CD4-positive, alpha-beta T cell treated with Interleukin-15 for 1 hour (primary cell): Measurements from ENCODE around the gene FRG2B.
"Not testable (repeated sequence)": the region's sequence is repeated elsewhere in the genome, so short reads cannot be mapped to it uniquely, and the experiment has no call there.

Experiments used
- DNase-seq: peaks from one replicate; pipeline ENCODE4 v3.0.0-alpha.2; 2020

FRG2B gene

DNA sequence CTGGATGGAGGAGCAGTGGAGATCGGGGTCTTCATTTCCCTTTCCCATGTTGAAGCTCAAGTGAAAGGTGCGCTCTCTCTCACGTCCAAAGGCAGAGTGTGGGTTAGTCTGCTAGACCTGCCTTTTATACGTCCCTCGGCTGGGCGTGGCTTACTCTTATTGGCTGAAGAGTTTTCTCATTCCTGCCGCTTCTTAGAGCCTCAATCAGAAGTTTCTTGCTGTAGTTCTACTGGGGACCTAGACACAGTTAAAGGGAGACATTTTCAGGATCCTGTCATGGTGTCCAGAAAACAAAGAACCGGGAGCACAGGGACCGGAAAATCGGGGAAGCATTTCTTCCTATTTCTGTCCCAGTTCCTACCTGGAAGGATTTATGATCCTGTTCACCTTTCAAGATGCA is at the start of gene FRG2B:
Gene FRG2B (minus strand): TSS at position 101 of the 400 bp plus-strand sequence. CDS start 53 bp downstream, at position 48.
- not testable (repeated sequence) for DNase-seq

DNA sequence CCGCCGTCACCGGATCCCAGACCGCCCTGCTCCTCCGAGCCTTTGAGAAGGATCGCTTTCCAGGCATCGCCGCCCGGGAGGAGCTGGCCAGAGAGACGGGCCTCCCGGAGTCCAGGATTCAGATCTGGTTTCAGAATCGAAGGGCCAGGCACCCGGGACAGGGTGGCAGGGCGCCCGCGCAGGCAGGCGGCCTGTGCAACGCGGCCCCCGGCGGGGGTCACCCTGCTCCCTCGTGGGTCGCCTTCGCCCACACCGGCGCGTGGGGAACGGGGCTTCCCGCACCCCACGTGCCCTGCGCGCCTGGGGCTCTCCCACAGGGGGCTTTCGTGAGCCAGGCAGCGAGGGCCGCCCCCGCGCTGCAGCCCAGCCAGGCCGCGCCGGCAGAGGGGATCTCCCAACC is 40.9 kb upstream of the FRG2B start:
- not testable (repeated sequence) for DNase-seq

DNA sequence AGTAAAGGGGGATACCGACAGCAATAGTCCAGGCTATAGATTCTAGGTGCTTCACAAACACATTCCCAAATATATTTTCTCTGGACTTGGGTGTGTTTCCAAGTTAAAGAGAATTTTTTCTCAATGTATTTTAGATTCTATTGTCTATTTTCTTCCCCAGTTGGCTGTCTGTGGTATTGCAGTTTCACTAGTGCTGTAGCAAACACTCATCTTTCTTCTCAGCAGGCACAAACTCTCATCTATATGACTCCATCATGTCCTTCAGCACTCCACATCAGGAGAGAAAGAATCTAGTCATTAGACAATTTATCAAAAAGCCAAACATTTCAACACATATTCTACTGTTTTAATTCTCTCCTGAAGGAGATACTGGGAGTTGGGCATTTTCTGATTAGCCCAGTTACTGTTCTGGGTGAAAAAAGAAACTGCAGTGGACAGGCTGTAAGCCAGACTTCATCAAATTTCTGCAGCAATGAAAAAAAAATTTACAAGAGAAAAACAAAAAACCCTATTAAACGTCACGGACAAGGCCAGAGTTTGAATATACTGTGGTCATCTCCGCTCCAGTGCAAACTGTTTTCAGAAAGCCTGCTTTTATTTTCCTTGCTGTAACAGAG is 37.1 kb upstream of the FRG2B start:
- DNase-seq, result not testable (repeated sequence)

DNA sequence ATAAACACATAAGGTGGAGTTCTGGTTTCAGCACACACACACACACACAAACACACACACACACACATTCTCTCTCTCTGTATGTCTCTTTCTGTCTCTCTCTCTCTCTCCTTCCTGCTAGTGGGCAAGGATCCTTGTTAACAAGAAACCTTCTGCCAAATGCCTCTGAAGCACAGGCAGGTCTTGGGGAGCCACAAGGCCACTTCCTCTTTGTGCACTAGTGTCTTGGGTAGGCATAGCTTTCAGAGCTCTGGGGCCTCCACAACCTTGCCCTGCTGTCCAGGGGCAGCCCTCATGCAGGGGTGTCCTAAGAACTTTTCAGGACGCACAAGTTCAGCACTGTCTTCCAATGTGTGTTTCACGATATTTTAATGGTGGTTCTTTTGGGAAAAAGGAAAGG is 34.5 kb upstream of the FRG2B start:
- DNase-seq, result not testable (repeated sequence)

DNA sequence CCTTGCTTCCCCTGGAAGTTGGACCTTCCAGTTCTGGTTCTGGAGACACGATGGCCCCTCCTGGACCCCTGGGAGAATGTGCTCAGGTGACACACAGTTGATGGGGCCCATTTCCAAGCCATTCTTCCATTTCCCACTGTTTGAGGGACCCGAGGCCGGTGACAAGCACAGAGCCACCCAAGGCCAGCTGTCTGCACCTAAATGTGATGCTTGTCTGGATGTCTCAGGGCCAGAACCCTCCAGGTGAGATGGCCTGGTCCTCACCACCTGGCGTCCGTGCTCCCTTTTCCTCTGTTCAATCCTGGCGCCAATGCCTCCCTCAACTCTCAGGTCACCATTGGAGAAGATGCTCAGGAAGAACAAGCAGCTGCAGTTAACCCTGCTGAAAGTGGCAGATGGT is 33.9 kb upstream of the FRG2B start:
- DNase-seq, result not testable (repeated sequence)

GRCh38 chr10:133657276-133657675 is 30.7 kb upstream of the FRG2B start:
- DNase-seq, result not testable (repeated sequence)

GRCh38 chr10:133648872-133649455 is 22.4 kb upstream of the FRG2B start:
- DNase-seq, result not testable (repeated sequence)

- DNase-seq, result not testable (repeated sequence)
Measured at GRCh38 chr10:133647075-133647748, 20.6 kb upstream of the FRG2B start.

DNA sequence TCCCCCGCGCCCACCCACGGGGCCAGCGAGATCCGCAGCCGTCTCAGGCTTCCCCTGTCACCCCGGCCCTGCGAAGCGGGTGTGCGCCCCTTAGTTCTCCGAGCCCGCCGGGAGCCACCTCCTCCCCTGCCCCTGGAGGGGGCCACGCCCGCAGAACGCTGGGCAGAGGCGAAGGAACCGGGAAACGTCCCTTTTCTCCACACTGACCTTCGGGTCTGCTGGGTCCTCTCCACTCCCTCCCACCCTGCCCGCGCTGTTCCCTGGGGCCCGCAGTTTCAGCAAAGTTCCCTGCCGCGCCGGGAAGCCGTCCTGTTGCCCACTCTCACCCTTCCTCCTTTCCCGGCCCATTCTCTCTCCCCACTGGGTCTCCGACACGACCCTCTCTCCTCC is 11.2 kb upstream of the FRG2B start:
- DNase-seq, result not testable (repeated sequence)

- not testable (repeated sequence) for DNase-seq
Measured at GRCh38 chr10:133637202-133637845, 10.7 kb upstream of the FRG2B start.

- DNase-seq, result not testable (repeated sequence)
Measured at GRCh38 chr10:133630723-133631249, 4.2 kb upstream of the FRG2B start.

DNA sequence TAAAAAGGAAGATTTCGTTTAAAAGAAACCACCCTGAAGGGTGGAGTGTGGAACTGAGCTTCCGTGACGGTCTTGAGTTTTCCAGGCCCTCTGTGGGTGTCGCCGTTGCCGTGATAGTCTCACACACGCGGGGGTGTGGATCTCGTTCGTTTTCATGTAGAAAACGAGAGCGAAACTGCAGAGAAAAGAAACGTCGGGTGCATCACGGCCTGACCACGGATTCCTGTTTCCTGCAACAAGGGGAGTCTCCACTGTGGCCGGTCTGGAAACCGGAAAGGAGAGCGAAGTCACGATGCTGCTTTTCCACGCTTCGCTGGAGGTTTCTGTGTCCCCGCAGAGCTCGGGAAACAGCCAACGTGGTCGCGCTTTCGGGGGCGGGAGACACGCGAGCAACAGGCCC is 4.1 kb downstream of the FRG2B start:
- DNase-seq, result not testable (repeated sequence)

DNA sequence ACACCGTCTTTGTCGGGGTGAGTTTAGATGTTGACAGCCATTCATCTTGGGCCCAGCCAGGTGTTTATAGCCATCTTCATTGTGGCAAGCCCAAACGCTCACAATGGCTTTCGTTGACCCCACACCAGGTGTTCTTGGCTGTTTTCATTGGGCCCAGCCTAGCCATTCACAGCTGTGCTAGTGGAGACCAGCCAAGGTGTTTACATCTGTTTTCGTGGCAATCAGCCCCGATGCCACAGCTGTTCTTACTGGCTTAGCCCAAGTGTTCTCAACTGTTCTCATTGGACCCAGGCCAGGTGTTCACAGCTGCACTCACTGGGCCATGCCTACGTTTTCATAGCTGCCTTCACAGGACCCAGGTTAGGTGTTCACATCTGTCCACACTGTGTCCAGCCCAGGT is 7.7 kb downstream of the FRG2B start:
- no peak for DNase-seq

GRCh38 chr10:133617196-133617595 is 9.4 kb downstream of the FRG2B start:
- DNase-seq, result no peak

- DNase-seq, result no peak
Measured at GRCh38 chr10:133616371-133617130, 10.0 kb downstream of the FRG2B start.

DNA sequence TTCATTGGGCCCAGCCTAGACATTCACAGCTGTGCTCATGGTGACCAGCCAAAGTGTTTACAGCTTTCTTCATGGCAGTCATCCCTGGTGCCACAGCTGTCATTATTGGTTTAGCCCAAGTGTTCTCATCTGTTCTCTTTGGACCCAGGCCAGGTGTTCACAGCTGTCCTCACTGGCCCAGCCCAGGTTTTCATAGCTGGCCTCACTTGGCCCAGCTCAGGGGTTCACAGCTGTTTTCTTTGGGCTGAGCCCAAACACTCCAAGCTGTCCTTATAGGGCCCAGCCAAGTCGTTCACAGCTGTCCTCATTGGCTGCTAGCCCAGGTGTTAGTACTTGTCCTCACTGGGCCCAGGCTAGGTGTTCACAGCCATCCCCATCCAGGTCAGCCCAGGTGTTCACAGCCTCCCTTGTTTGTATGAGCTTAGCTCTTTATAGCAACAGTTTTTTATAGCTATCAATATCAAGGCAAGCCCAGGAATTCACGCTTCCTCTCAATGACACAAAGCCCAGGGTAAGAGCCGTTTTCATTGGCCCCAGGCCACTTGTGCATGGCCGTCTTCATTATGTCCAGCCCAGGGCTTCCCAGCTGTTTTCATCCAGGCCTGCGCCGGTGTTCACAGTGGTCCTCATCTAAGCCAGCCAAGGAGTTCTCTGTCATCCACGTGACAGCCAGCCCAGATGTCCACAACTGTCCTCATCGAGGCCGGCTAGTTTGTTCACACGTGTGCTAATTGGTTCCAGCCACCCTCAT is 11.6 kb downstream of the FRG2B start:
- no peak for DNase-seq

DNA sequence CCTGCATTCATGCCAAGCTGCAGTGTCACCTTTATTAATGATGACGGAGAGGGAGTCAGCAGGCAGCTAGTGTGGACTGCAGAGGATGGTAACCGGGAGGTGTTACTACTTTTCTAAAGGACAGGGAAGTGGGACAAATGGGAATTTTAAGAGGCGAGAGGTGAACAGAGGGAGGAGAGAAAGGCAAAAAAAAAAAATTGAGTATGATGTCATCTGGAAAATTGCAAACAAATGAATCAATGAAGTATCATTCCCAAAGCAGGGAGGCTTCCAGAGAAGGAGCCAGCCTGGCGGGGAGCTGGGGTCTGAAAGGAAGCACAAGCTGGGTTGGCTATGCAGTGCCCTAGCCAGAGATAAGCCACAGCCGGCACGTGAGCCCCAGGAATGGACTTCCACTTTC is 12.9 kb downstream of the FRG2B start:
- no peak for DNase-seq

- DNase-seq, result no peak
Measured at GRCh38 chr10:133611079-133611478, 15.5 kb downstream of the FRG2B start.

DNA sequence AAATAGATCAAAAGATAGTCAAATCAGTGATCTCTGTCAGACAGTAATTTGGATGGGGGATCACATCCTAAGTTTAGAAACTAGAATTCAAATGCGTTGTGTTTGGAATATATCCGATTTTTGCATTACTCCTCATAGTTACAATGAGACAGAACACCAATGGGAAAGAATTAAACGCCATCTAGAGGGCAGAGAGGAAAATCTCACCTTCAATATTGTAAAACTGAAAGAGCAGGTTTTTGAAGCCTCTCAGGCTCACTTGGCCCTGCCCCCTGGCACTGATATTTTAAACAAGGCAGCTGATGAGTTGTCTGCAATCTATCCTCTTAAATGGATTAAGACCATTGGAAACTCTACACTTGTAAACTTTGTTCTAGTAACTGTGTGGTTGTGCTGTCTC is 17.7 kb downstream of the FRG2B start:
- DNase-seq, result no peak

DNA sequence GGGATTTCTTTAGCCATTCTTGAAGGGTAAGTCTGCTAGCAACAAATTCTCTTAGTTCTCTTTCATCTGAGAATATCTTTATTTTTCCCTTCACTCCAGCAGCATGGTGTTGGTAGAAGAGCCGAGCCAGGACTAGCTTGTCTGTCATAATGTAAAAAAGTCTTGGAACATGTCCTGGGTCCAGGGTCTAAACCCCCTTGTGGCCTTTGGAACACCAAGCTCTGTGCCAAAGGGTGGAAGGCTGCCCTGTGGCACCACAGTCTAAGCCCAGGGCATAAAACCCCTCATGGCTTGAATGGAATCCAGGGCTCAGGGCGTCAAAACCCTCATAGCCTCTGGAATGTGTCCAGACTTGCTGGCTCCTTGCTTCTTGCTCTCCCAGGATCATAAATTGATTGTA is 23.2 kb downstream of the FRG2B start:
- DNase-seq, result not testable (repeated sequence)

DNA sequence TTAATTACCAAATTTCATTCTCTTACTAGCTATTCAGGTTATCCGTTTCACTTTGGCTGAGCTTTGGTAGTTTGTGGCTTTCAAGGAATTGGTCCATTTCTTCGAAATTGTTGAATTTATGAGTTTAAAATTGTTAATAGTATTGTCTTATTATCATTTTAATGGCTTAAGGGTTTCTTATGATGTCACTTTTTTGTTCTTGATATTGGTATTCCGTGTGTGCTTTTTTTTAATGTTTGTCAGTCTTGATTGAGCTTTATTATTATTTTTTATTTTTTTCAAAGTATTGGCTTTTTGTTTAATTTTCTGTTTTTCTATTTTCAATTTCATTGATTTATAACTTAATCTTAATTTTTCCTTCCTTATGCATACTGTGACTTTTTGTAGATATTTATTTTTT is 25.9 kb downstream of the FRG2B start:
- no peak for DNase-seq

- DNase-seq, result not testable (repeated sequence)
Measured at GRCh38 chr10:133599869-133600268, 26.7 kb downstream of the FRG2B start.
